ENCODE measurements around the gene BLOC1S2. TPM values are rescaled to one million over a fixed set of nuclear protein-coding genes. Genes with fewer than 3 reads are reported as not detected.

The BLOC1S2 gene
- polyA plus RNA-seq, 1 of the 3 experiments (the other 2 are of a cell fraction): 30.4 TPM

GRCh38 chr10:100327718-100328009 is 41.2 kb upstream of the BLOC1S2 start:
- no peak overlapping the region for H3K4me3 ChIP-seq (ENCODE audit: low read depth in 2 of 2, low read length in 1 of 2)
- H2AFZ ChIP-seq (ENCODE audit: low read depth): no peak overlapping the region
- no peaks in the 10 kb centered on the region for H3K9me3 ChIP-seq
- H3K9me2 ChIP-seq: no peaks in the 10 kb centered on the region
- H3K4me1 ChIP-seq (ENCODE audit: control insufficient read depth in 1 of 2, insufficient read depth in 2 of 2, low read depth in 1 of 2, low read length in 1 of 2): no peaks in the 10 kb centered on the region
- CTCF ChIA-PET: interaction anchor here (0.9 to 24.3 kb wide), 7 partner anchors 10 to 181 kb away, joined by 3 to 432 read pairs (median 4); no protein-coding TSS in a partner anchor
- peaks cover 40% of the 10 kb centered on the region for H3K27me3 ChIP-seq (ENCODE audit: insufficient read depth)
- POLR2A ChIA-PET: interaction anchor here (1.3 kb wide), 1 partner anchor 19 kb away, joined by 4 read pairs; the partner anchor contains the start of gene SCD
- no peak overlapping the region for H3K27ac ChIP-seq (ENCODE audit: low read depth in 2 of 2, low read length in 1 of 2)
- no peaks in the 10 kb centered on the region for H4K20me1 ChIP-seq (ENCODE audit: insufficient read depth)
- no peak overlapping the region for H3K9ac ChIP-seq
- H3F3A ChIP-seq (replicated peaks; ENCODE audit: insufficient read depth): no peaks in the 10 kb centered on the region
- TF ChIP-seq TEAD4 (IDR thresholded peaks at IDR 0.05; ENCODE audit: borderline replicate concordance, insufficient read depth) (no peak), JUND (IDR thresholded peaks at IDR 0.05) (no peak), FOXJ3 (CRISPR knock-in tag; IDR thresholded peaks at IDR 0.05) (no peak), RCOR1 (IDR thresholded peaks at IDR 0.05; ENCODE audit: low read length) (no peak), SMC3 (IDR thresholded peaks at IDR 0.05; ENCODE audit: low read depth, low read length) (no peak), FOXM1 (IDR thresholded peaks at IDR 0.05; ENCODE audit: low read depth) (no peak), YY1 (IDR thresholded peaks at IDR 0.05; ENCODE audit: low read depth) (no peak), USF1 (IDR thresholded peaks at IDR 0.05; ENCODE audit: borderline replicate concordance, low read depth) (no peak), RAD21 (IDR thresholded peaks at IDR 0.05; ENCODE audit: low read length) (no peak)
- no peaks in the 10 kb centered on the region for H3K36me3 ChIP-seq (replicated peaks in 1 of 2; ENCODE audit: control insufficient read depth in 1 of 2, insufficient read depth in 2 of 2, low read length in 1 of 2)
- no peak overlapping the region for H3K4me2 ChIP-seq
- DNase-seq: no peak
- WGBS (ENCODE audit: low lambda C conversion rate): 59% methylated on average over 3 of the region's 3 CpGs
- H3K79me2 ChIP-seq (ENCODE audit: insufficient read depth): no peaks in the 10 kb centered on the region

GRCh38 chr10:100327007-100327717 is 40.7 kb upstream of the BLOC1S2 start:
- Histone ChIP-seq H3K9me3 (no peaks in the 10 kb centered on the region), H3K4me2 (no peak overlapping the region), H3K4me3 (ENCODE audit: low read depth in 2 of 2, low read length in 1 of 2) (no peak overlapping the region), H3K36me3 (replicated peaks in 1 of 2; ENCODE audit: control insufficient read depth in 1 of 2, insufficient read depth in 2 of 2, low read length in 1 of 2) (no peaks in the 10 kb centered on the region), H3K9me2 (no peaks in the 10 kb centered on the region), H2AFZ (ENCODE audit: low read depth) (no peak overlapping the region), H3K9ac (no peak overlapping the region), H3F3A (replicated peaks; ENCODE audit: insufficient read depth) (no peaks in the 10 kb centered on the region), H3K27ac (ENCODE audit: low read depth in 2 of 2, low read length in 1 of 2) (no peak overlapping the region), H3K27me3 (ENCODE audit: insufficient read depth) (peaks cover 39% of the 10 kb centered on the region), H3K4me1 (ENCODE audit: control insufficient read depth in 1 of 2, insufficient read depth in 2 of 2, low read depth in 1 of 2, low read length in 1 of 2) (no peaks in the 10 kb centered on the region), H4K20me1 (ENCODE audit: insufficient read depth) (no peaks in the 10 kb centered on the region), H3K79me2 (ENCODE audit: insufficient read depth) (no peaks in the 10 kb centered on the region)
- DNase-seq: no peak
- no peak for TF ChIP-seq TCF12 (IDR thresholded peaks at IDR 0.05)
- no peak for TF ChIP-seq SIN3A (IDR thresholded peaks at IDR 0.05; ENCODE audit: borderline replicate concordance, low read depth, low read length)
- TF ChIP-seq SMC3 (IDR thresholded peaks at IDR 0.05; ENCODE audit: low read depth, low read length): no peak
- TF ChIP-seq RFX5 (IDR thresholded peaks at IDR 0.05; ENCODE audit: low read length): no peak
- TF ChIP-seq POLR2AphosphoS5 (IDR thresholded peaks at IDR 0.05; ENCODE audit: low read depth, low read length): no peak
- TF ChIP-seq FOSL2 (IDR thresholded peaks at IDR 0.05; ENCODE audit: borderline replicate concordance, low read depth): no peak
- no peak for TF ChIP-seq FOXM1 (IDR thresholded peaks at IDR 0.05; ENCODE audit: low read depth)
- TF ChIP-seq RAD21 (IDR thresholded peaks at IDR 0.05; ENCODE audit: low read length): no peak
- ChIA-PET CTCF (interaction anchor here (0.9 to 24.3 kb wide), 8 partner anchors 10 to 192 kb away, joined by 3 to 432 read pairs (median 4); partner anchors contain the start of gene SEC31B), POLR2A (interaction anchor here (1.3 kb wide), 1 partner anchor 20 kb away, joined by 4 read pairs; the partner anchor contains the start of gene SCD)
- 35% methylated on average over 8 of the region's 8 CpGs for WGBS (ENCODE audit: low lambda C conversion rate)
